ENCODE results near the gene ZRSR2.
"Not testable (repeated sequence)": the region's sequence is repeated elsewhere in the genome, so short reads cannot be mapped to it uniquely, and the experiment has no call there.

DNA sequence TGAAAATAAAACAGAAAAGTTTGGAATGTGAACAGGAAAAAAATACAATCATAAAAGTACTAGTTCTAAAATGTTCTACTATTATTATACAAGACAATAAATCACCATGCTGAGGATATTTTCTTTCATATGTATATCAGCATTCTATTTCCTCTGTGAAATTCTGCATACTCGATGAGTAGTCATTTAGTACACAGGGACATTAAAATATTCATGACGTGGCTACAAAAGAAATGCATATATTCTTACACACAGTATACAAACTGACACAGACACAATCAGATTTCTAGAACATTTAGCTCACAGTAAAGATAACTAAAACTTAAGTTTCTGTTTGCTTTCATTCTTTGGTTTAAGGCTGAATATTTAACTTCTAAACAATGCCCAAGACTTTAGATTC lies 41.1 kb downstream of the ZRSR2 start:
- TF ChIP-seq BRCA1 (IDR thresholded peaks at IDR 0.05; ENCODE audit: low read depth, low read length); EZH2 (IDR thresholded peaks at IDR 0.05; ENCODE audit: low read depth, low read length, severe bottlenecking): not testable (repeated sequence)
- TF ChIP-seq, protein P1, sequence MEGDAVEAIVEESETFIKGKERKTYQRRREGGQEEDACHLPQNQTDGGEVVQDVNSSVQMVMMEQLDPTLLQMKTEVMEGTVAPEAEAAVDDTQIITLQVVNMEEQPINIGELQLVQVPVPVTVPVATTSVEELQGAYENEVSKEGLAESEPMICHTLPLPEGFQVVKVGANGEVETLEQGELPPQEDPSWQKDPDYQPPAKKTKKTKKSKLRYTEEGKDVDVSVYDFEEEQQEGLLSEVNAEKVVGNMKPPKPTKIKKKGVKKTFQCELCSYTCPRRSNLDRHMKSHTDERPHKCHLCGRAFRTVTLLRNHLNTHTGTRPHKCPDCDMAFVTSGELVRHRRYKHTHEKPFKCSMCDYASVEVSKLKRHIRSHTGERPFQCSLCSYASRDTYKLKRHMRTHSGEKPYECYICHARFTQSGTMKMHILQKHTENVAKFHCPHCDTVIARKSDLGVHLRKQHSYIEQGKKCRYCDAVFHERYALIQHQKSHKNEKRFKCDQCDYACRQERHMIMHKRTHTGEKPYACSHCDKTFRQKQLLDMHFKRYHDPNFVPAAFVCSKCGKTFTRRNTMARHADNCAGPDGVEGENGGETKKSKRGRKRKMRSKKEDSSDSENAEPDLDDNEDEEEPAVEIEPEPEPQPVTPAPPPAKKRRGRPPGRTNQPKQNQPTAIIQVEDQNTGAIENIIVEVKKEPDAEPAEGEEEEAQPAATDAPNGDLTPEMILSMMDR (IDR thresholded peaks at IDR 0.05; ENCODE audit: control extremely low read depth in 1 of 3, insufficient read depth in 1 of 3, low read depth in 1 of 3, low read length in 3 of 3) = not testable (repeated sequence)

All from H1 (cell line).